ENCODE results near the gene ARVCF.
A peak's percentile ranks its signal among the peaks of the same experiment; 100 is the strongest.

The ARVCF gene

GRCh38 chr22:20025401-20026203, 9.0 kb upstream of the ARVCF start:
- no peaks in the 10 kb centered on the region for H3K36me3 Mint-ChIP-seq
- no peak overlapping the region for H3K4me3 Mint-ChIP-seq
- H3K9me3 Mint-ChIP-seq: no peaks in the 10 kb centered on the region
- H3K4me1 Mint-ChIP-seq: peaks cover 44% of the 10 kb centered on the region
- no peak overlapping the region for H3K27ac Mint-ChIP-seq
- H3K27me3 Mint-ChIP-seq: no peaks in the 10 kb centered on the region

GRCh38 chr22:20024650-20025397, 8.2 kb upstream of the ARVCF start:
- peaks cover 48% of the 10 kb centered on the region for H3K4me1 Mint-ChIP-seq

GRCh38 chr22:20024225-20024624, 7.6 kb upstream of the ARVCF start:
- Mint-ChIP-seq H3K4me3 (no peak overlapping the region), H3K27me3 (no peaks in the 10 kb centered on the region), H3K27ac (no peak overlapping the region), H3K36me3 (no peaks in the 10 kb centered on the region), H3K9me3 (no peaks in the 10 kb centered on the region), H3K4me1 (peaks cover 44% of the 10 kb centered on the region)

More at GRCh38 chr22:20024650-20025397, 8.2 kb upstream of the ARVCF start:
- H3K4me3 Mint-ChIP-seq: no peak overlapping the region
- H3K36me3 Mint-ChIP-seq: no peaks in the 10 kb centered on the region
- H3K9me3 Mint-ChIP-seq: no peaks in the 10 kb centered on the region
- H3K27me3 Mint-ChIP-seq: no peaks in the 10 kb centered on the region
- H3K27ac Mint-ChIP-seq: no peak overlapping the region

- peaks cover 44% of the 10 kb centered on the region for H3K4me1 Mint-ChIP-seq
- H3K4me3 Mint-ChIP-seq: peak overlapping the region; percentile 57
- no peaks in the 10 kb centered on the region for H3K36me3 Mint-ChIP-seq
- peak overlapping the region; percentile 70 for H3K27ac Mint-ChIP-seq
- no peaks in the 10 kb centered on the region for H3K27me3 Mint-ChIP-seq
- H3K9me3 Mint-ChIP-seq: no peaks in the 10 kb centered on the region
Measured at GRCh38 chr22:20022978-20023613, 6.5 kb upstream of the ARVCF start.

GRCh38 chr22:20022231-20022977, 5.8 kb upstream of the ARVCF start:
- H3K27me3 Mint-ChIP-seq: no peaks in the 10 kb centered on the region
- H3K4me1 Mint-ChIP-seq: peaks cover 46% of the 10 kb centered on the region
- H3K36me3 Mint-ChIP-seq: no peaks in the 10 kb centered on the region
- H3K4me3 Mint-ChIP-seq: peak overlapping the region; percentile 89
- peak overlapping the region; percentile 88 for H3K27ac Mint-ChIP-seq
- no peaks in the 10 kb centered on the region for H3K9me3 Mint-ChIP-seq

- Mint-ChIP-seq H3K4me1 (peaks cover 44% of the 10 kb centered on the region), H3K4me3 (peak overlapping the region; percentile 89), H3K9me3 (no peaks in the 10 kb centered on the region), H3K36me3 (no peaks in the 10 kb centered on the region), H3K27ac (peak overlapping the region; percentile 72), H3K27me3 (no peaks in the 10 kb centered on the region)
Measured at GRCh38 chr22:20021196-20022181, 4.9 kb upstream of the ARVCF start.

GRCh38 chr22:20020533-20021195, 4.0 kb upstream of the ARVCF start, which contains the start of gene TANGO2:
TSS of gene TANGO2 (plus strand) at chr22:20021110. CDS start at chr22:20036799, 15,689 bp downstream.
- Mint-ChIP-seq H3K27me3 (no peaks in the 10 kb centered on the region), H3K4me3 (peak within 1 kb of the TSS; percentile 92), H3K36me3 (no peaks in the 10 kb centered on the region), H3K27ac (peak within 1 kb of the TSS; percentile 74), H3K4me1 (peaks cover 36% of the 10 kb centered on the region), H3K9me3 (no peaks in the 10 kb centered on the region)

- H3K36me3 Mint-ChIP-seq: no peaks in the 10 kb centered on the region
- peak overlapping the region; percentile 92 for H3K4me3 Mint-ChIP-seq
- no peaks in the 10 kb centered on the region for H3K9me3 Mint-ChIP-seq
- no peak overlapping the region for H3K27ac Mint-ChIP-seq
- H3K4me1 Mint-ChIP-seq: peaks cover 33% of the 10 kb centered on the region
- H3K27me3 Mint-ChIP-seq: no peaks in the 10 kb centered on the region
Measured at GRCh38 chr22:20019661-20020532, 3.3 kb upstream of the ARVCF start.

- no peaks in the 10 kb centered on the region for H3K36me3 Mint-ChIP-seq
- H3K27me3 Mint-ChIP-seq: no peaks in the 10 kb centered on the region
- peaks cover 27% of the 10 kb centered on the region for H3K4me1 Mint-ChIP-seq
- H3K4me3 Mint-ChIP-seq: peak overlapping the region; percentile 91
- no peaks in the 10 kb centered on the region for H3K9me3 Mint-ChIP-seq
- no peak overlapping the region for H3K27ac Mint-ChIP-seq
Measured at GRCh38 chr22:20018001-20018400, 1.4 kb upstream of the ARVCF start.

- Mint-ChIP-seq H3K9me3 (no peaks in the 10 kb centered on the region), H3K27ac (no peak overlapping the region), H3K4me1 (peaks cover 23% of the 10 kb centered on the region), H3K36me3 (no peaks in the 10 kb centered on the region), H3K27me3 (no peaks in the 10 kb centered on the region), H3K4me3 (peak overlapping the region; percentile 91)
Measured at GRCh38 chr22:20017622-20017958, 967 bp upstream of the ARVCF start.

- Mint-ChIP-seq H3K27ac (no peak overlapping the region), H3K4me1 (peaks cover 14% of the 10 kb centered on the region), H3K4me3 (no peak overlapping the region), H3K36me3 (no peaks in the 10 kb centered on the region), H3K9me3 (no peaks in the 10 kb centered on the region), H3K27me3 (no peaks in the 10 kb centered on the region)
Measured at GRCh38 chr22:20015971-20016733, 471 bp downstream of the ARVCF start.

GRCh38 chr22:20015187-20015625, 1.4 kb downstream of the ARVCF start:
- Mint-ChIP-seq H3K4me1 (peaks cover 10% of the 10 kb centered on the region), H3K4me3 (peak overlapping the region; percentile 69), H3K27me3 (no peaks in the 10 kb centered on the region), H3K9me3 (no peaks in the 10 kb centered on the region), H3K27ac (no peak overlapping the region), H3K36me3 (no peaks in the 10 kb centered on the region)
